GM23338 (cell line): ENCODE measurements around the gene MYOD1.

Experiments
- EZH2 ChIP-seq: fragments of 200-600 bp; sonication (generic); IDR thresholded peaks from one replicate; pipeline ENCODE4 v1.8.0; 2017; ENCODE audit warnings: antibody characterized with exemption, mild to moderate bottlenecking, low read depth; ENCODE audit not compliant: unreplicated experiment
- EZH2phosphoT487 ChIP-seq: fragments of 200-600 bp; sonication (generic); IDR thresholded peaks from one replicate; pipeline ENCODE4 v1.8.1; 2018; ENCODE audit warnings: antibody characterized with exemption; ENCODE audit not compliant: unreplicated experiment
- POLR2AphosphoS5 ChIP-seq: IDR thresholded peaks from 2 replicates; pipeline ENCODE4 v1.6.1; 2016; ENCODE audit warnings: antibody characterized with exemption, low read depth
- ZNF331 ChIP-seq: fragments of 250-450 bp; sonication (Bioruptor Pico); IDR thresholded peaks from 2 replicates; pipeline ENCODE4 v1.5.0; 2020; ENCODE audit warnings: low read depth, mild to moderate bottlenecking, moderate library complexity
- TF ChIP-seq, protein P1 (sequence below), 2 experiments: fragments of 200-600 bp in 1 of 2; sonication (generic) in 1 of 2; conservative IDR thresholded peaks; 2 replicates each; pipeline versions ENCODE4 v1.5.1 to v1.6.1; 2016 to 2017; ENCODE audit warnings: antibody characterized with exemption in 2 of 2, low read depth in 2 of 2, mild to moderate bottlenecking in 2 of 2, moderate library complexity in 1 of 2
- TF ChIP-seq, protein P2 (sequence below): IDR thresholded peaks from one replicate; pipeline ENCODE4 v1.6.1; 2018; ENCODE audit warnings: antibody characterized with exemption; ENCODE audit not compliant: unreplicated experiment
- TF ChIP-seq, protein P3 (sequence below): IDR thresholded peaks from 2 replicates; pipeline ENCODE4 v1.6.1; 2016; ENCODE audit warnings: antibody characterized with exemption

DNA sequence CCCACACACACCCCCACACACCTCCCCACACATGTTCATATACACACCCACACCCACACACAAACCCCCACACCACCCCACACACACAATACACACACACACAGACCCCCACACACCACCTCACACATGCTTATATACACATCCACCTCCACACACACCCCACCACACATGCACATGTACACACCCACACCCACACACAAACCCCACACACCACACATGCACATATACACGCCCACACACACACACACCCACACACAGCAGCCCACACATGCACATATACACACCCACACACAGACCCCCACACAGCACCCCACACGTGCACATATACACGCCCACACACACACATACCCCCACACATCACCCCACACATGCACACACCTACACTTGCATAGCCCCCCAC is 44.3 kb downstream of the MYOD1 start:
- TF ChIP-seq, protein P1, sequence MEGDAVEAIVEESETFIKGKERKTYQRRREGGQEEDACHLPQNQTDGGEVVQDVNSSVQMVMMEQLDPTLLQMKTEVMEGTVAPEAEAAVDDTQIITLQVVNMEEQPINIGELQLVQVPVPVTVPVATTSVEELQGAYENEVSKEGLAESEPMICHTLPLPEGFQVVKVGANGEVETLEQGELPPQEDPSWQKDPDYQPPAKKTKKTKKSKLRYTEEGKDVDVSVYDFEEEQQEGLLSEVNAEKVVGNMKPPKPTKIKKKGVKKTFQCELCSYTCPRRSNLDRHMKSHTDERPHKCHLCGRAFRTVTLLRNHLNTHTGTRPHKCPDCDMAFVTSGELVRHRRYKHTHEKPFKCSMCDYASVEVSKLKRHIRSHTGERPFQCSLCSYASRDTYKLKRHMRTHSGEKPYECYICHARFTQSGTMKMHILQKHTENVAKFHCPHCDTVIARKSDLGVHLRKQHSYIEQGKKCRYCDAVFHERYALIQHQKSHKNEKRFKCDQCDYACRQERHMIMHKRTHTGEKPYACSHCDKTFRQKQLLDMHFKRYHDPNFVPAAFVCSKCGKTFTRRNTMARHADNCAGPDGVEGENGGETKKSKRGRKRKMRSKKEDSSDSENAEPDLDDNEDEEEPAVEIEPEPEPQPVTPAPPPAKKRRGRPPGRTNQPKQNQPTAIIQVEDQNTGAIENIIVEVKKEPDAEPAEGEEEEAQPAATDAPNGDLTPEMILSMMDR (conservative IDR thresholded peaks at IDR 0.05; ENCODE audit: low read depth in 2 of 2), result no peak
- no peak for TF ChIP-seq EZH2phosphoT487
- TF ChIP-seq EZH2, result no peak
- TF ChIP-seq, protein P2, sequence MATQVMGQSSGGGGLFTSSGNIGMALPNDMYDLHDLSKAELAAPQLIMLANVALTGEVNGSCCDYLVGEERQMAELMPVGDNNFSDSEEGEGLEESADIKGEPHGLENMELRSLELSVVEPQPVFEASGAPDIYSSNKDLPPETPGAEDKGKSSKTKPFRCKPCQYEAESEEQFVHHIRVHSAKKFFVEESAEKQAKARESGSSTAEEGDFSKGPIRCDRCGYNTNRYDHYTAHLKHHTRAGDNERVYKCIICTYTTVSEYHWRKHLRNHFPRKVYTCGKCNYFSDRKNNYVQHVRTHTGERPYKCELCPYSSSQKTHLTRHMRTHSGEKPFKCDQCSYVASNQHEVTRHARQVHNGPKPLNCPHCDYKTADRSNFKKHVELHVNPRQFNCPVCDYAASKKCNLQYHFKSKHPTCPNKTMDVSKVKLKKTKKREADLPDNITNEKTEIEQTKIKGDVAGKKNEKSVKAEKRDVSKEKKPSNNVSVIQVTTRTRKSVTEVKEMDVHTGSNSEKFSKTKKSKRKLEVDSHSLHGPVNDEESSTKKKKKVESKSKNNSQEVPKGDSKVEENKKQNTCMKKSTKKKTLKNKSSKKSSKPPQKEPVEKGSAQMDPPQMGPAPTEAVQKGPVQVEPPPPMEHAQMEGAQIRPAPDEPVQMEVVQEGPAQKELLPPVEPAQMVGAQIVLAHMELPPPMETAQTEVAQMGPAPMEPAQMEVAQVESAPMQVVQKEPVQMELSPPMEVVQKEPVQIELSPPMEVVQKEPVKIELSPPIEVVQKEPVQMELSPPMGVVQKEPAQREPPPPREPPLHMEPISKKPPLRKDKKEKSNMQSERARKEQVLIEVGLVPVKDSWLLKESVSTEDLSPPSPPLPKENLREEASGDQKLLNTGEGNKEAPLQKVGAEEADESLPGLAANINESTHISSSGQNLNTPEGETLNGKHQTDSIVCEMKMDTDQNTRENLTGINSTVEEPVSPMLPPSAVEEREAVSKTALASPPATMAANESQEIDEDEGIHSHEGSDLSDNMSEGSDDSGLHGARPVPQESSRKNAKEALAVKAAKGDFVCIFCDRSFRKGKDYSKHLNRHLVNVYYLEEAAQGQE, result no peak
- TF ChIP-seq, protein P3, sequence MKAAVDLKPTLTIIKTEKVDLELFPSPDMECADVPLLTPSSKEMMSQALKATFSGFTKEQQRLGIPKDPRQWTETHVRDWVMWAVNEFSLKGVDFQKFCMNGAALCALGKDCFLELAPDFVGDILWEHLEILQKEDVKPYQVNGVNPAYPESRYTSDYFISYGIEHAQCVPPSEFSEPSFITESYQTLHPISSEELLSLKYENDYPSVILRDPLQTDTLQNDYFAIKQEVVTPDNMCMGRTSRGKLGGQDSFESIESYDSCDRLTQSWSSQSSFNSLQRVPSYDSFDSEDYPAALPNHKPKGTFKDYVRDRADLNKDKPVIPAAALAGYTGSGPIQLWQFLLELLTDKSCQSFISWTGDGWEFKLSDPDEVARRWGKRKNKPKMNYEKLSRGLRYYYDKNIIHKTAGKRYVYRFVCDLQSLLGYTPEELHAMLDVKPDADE, result no peak
- no peak for TF ChIP-seq POLR2AphosphoS5
- TF ChIP-seq ZNF331, result no peak
